Mammary epithelial cell (primary cell): ENCODE data around the gene BAAT.

ENCODE experiments used
- CTCF ChIP-seq, 2 donors: IDR thresholded peaks in 1 of 2; conservative IDR thresholded peaks in 1 of 2; 2 replicates each; pipeline ENCODE4 v1.5.1; 2011 to 2012; ENCODE audit warnings: inconsistent platforms in 2 of 2, low read length in 2 of 2, mild to moderate bottlenecking in 2 of 2, control low read depth in 1 of 2, low read depth in 1 of 2; ENCODE audit not compliant: insufficient read depth in 1 of 2; ENCODE audit errors: extremely low read depth in 1 of 2
- EZH2 ChIP-seq: IDR thresholded peaks from 2 replicates; pipeline ENCODE4 v1.6.1; 2012; ENCODE audit warnings: low read length, inconsistent platforms, borderline replicate concordance

- TF ChIP-seq CTCF (conservative IDR thresholded peaks at IDR 0.05 in 1 of 2, IDR thresholded peaks at IDR 0.05 in 1 of 2; ENCODE audit: extremely low read depth in 1 of 2, insufficient read depth in 1 of 2, low read depth in 1 of 2, low read length in 2 of 2), result no peak
- TF ChIP-seq EZH2, result no peak
Measured at GRCh38 chr9:101417977-101418376, 33.2 kb upstream of the BAAT start.
